WTC11 (cell line): ENCODE measurements around the gene KRTAP5-3.

Source experiments
- ETV6 ChIP-seq: sonication (generic); formaldehyde crosslinking; IDR thresholded peaks from 2 replicates; pipeline ENCODE4 v1.8.1; 2022; ENCODE audit warnings: mild to moderate bottlenecking, missing genetic modification reagents
- STAT6 ChIP-seq: sonication (generic); formaldehyde crosslinking; conservative IDR thresholded peaks from 2 replicates; pipeline ENCODE4 v1.8.1; 2023; ENCODE audit warnings: mild to moderate bottlenecking, low read depth, missing genetic modification reagents, moderate library complexity
- TP53 ChIP-seq: sonication (generic); formaldehyde crosslinking; IDR thresholded peaks from 2 replicates; pipeline ENCODE4 v1.8.1; 2023; ENCODE audit warnings: mild to moderate bottlenecking, missing genetic modification reagents

- TF ChIP-seq STAT6 (CRISPR knock-in tag) (no peak), ETV6 (CRISPR knock-in tag) (no peak; the same call in 1 of the 2 replicates), TP53 (CRISPR knock-in tag) (no peak)
Measured at GRCh38 chr11:1629326-1630185, 21.3 kb upstream of the KRTAP5-3 start, which contains the start of gene KRTAP5-5.
